ENCODE results near the gene IFITM1.
"Not testable (repeated sequence)": the region's sequence is repeated elsewhere in the genome, so short reads cannot be mapped to it uniquely, and the experiment has no call there.

The IFITM1 gene

DNA sequence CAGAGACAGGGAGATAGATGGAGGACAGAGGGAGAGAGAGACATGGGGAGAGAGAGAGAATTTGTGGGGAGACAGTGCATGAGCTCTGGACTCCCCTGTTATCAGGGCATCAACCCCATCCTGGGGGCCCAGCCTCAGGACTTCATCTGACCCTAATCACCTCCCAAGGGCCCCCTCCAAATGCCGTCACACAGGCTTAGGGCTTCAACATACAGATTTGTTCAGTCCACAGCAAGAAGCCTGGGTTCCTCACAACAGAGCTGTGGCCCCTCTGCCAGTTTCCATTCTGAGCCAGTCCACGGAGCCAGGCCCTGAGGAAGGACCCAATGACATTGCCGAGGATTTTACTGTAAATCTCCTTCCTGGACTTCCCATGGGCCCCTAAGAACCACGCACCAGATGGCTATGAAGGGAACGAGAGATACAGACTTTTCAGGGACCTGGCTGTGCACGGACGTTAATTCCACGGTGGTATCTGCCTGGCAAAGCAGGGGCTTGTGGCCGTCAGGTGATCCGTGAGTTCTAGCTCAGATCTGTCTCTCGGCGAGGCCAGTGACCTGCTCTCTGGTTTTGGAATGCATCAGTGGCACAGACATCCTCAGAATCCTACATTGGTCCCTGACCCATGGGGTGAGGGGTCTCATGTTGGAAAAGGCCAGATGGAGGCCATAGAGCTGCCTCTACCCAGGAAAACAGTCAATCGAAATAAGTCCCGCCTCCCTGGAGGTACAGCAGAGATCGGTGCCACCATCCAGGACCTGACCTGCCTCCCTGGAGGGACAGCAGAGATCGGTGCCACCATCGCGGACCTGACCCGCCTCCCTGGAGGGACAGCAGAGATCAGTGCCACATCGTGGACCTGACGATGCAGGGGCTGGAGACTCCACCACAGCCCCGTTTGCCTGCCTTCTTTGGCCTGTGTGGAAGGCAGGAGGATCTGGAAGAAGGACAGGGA is 46.8 kb downstream of the IFITM1 start:
- no peak overlapping the region for H2AFZ ChIP-seq (ENCODE audit: low read depth, low read length)

DNA sequence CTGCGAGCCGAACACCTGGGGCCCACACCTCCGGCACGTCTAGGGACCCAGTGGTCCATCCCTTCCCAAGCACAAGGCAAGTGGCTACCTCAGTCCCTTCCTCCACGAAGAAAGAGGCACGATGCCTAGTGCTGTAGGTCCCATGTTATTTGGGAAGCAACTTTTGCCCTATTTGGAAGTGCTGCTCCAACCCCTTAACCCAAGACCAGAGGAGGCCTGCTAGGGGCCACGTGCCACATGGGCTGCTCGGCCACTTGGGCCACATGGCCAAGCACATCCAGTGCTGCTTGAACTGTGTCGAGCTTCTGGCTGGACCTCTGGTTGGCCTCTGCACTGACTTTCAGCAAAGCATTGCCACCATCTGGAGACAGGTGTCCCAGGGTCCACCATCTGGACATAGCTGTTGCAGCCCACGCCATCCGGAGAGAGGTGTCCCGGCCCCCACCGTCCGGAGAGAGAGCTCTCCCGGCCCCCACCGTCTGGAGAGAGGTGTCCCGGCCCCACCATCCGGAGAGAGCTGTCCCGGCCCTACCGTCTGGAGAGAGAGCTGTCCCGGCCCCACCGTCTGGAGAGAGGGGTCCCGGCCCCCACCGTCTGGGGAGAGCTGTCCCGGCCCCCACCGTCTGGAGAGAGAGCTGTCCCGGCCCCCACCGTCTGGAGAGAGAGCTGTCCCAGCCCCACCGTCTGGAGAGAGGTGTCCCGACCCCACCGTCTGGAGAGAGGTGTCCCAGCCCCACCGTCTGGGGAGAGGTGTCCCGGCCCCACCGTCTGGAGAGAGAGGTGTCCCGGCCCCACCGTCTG is 49.0 kb downstream of the IFITM1 start:
- ATAC-seq (ENCODE audit: insufficient read depth, low read depth) (no peak), DNase-seq (no peak)
- Histone ChIP-seq H3K4me3 (ENCODE audit: low read depth in 1 of 2, low read length in 2 of 2) (no peak overlapping the region), H3K9me3 (ENCODE audit: insufficient read depth, low read length, severe bottlenecking) (no peaks in the 10 kb centered on the region), H3K79me2 (ENCODE audit: insufficient read depth, low read length) (no peaks in the 10 kb centered on the region), H3K4me1 (ENCODE audit: insufficient read depth, low read length) (no peaks in the 10 kb centered on the region), H3K9ac (ENCODE audit: low read depth, low read length) (no peak overlapping the region), H3K4me2 (ENCODE audit: insufficient read depth, low read length) (no peak overlapping the region), H3K27ac (ENCODE audit: low read length) (no peak overlapping the region), H3K27me3 (ENCODE audit: insufficient read depth, low read length, poor library complexity) (no peaks in the 10 kb centered on the region), H4K20me1 (ENCODE audit: insufficient read depth, low read length) (no peaks in the 10 kb centered on the region), H2AFZ (ENCODE audit: low read depth, low read length) (no peak overlapping the region), H3K36me3 (ENCODE audit: insufficient read depth, low read length) (no peaks in the 10 kb centered on the region)
- TF ChIP-seq CTCF (IDR thresholded peaks at IDR 0.05; ENCODE audit: borderline replicate concordance, extremely low read depth, low read length, poor library complexity, severe bottlenecking) (no peak), EZH2 (IDR thresholded peaks at IDR 0.05; ENCODE audit: borderline replicate concordance, low read depth, low read length, severe bottlenecking) (no peak)

More for the DNA sequence above, 46.8 kb downstream of the IFITM1 start:
- no peak for DNase-seq
- Histone ChIP-seq H3K4me3 (ENCODE audit: low read depth in 1 of 2, low read length in 2 of 2) (no peak overlapping the region), H3K9me3 (ENCODE audit: insufficient read depth, low read length, severe bottlenecking) (no peaks in the 10 kb centered on the region), H3K36me3 (ENCODE audit: insufficient read depth, low read length) (no peaks in the 10 kb centered on the region), H3K4me1 (ENCODE audit: insufficient read depth, low read length) (peaks cover 6% of the 10 kb centered on the region), H3K27me3 (ENCODE audit: insufficient read depth, low read length, poor library complexity) (no peaks in the 10 kb centered on the region), H3K79me2 (ENCODE audit: insufficient read depth, low read length) (no peaks in the 10 kb centered on the region), H3K27ac (ENCODE audit: low read length) (no peak overlapping the region), H3K9ac (ENCODE audit: low read depth, low read length) (no peak overlapping the region), H4K20me1 (ENCODE audit: insufficient read depth, low read length) (no peaks in the 10 kb centered on the region), H3K4me2 (ENCODE audit: insufficient read depth, low read length) (no peak overlapping the region)
- TF ChIP-seq CTCF (IDR thresholded peaks at IDR 0.05; ENCODE audit: borderline replicate concordance, extremely low read depth, low read length, poor library complexity, severe bottlenecking) = no peak
- no peak for TF ChIP-seq EZH2 (IDR thresholded peaks at IDR 0.05; ENCODE audit: borderline replicate concordance, low read depth, low read length, severe bottlenecking)
- no peak for ATAC-seq (ENCODE audit: insufficient read depth, low read depth)

DNA sequence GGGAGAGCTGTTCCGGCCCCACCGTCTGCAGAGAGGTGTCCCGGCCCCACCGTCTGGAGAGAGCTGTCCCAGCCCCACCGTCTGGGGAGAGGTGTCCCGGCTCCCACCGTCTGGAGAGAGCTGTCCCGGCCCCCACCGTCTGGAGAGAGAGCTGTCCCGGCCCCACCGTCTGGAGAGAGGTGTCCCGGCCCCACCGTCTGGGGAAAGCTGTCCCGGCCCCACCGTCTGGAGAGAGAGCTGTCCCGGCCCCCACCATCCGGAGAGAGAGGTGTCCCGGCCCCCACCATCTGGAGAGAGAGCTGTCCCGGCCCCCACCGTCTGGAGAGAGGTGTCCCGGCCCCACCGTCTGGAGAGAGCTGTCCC is 49.6 kb downstream of the IFITM1 start:
- not testable (repeated sequence) for H3K9ac ChIP-seq (ENCODE audit: low read depth, low read length); DNase-seq; H3K4me1 ChIP-seq (ENCODE audit: insufficient read depth, low read length); H3K79me2 ChIP-seq (ENCODE audit: insufficient read depth, low read length); H3K9me3 ChIP-seq (ENCODE audit: insufficient read depth, low read length, severe bottlenecking); H2AFZ ChIP-seq (ENCODE audit: low read depth, low read length); H3K27ac ChIP-seq (ENCODE audit: low read length); H3K4me2 ChIP-seq (ENCODE audit: insufficient read depth, low read length); H3K36me3 ChIP-seq (ENCODE audit: insufficient read depth, low read length); ATAC-seq (ENCODE audit: insufficient read depth, low read depth); H3K4me3 ChIP-seq (ENCODE audit: low read depth in 1 of 2, low read length in 2 of 2); H3K27me3 ChIP-seq (ENCODE audit: insufficient read depth, low read length, poor library complexity); H4K20me1 ChIP-seq (ENCODE audit: insufficient read depth, low read length)

All from DND-41 (cell line).